ENCODE data around the gene PRR14L. TPM values are rescaled to one million over a fixed set of nuclear protein-coding genes. Genes with fewer than 3 reads are reported as not detected.
A peak's percentile ranks its signal among the peaks of the same experiment; 100 is the strongest.

PRR14L gene
- polyA plus RNA-seq, 1 donor from 2014 or later = 14.3 TPM

DNA sequence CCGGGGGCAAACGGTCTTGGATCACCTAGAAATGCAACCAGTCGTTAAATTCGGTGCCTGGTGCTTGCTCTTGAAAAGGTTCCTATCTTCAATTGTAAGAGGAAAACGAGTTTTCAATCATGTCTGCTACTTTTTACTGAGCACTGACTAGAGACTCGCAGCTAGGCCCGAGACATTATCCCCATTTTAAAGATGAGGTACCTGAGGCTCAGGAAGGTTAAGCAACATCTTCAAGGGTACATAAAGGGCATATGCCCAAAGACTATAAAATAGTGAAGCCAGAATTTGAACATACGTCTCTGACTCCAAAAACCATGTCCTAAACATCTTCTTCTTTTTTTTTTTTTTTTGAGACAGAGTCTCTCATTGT lies 87.3 kb downstream of the PRR14L start:
- Histone ChIP-seq H3K4me2 (ENCODE audit: low read length) (peak overlapping the region; percentile 48), H3K27ac (ENCODE audit: low read length) (no peak overlapping the region), H4K20me1 (ENCODE audit: insufficient read depth) (no peaks in the 10 kb centered on the region)

More for the DNA sequence above, 87.3 kb downstream of the PRR14L start:
- H2AFZ ChIP-seq (ENCODE audit: low read depth, low read length) = peak overlapping the region; percentile 86
- H3K9me3 ChIP-seq (ENCODE audit: low read length) = no peaks in the 10 kb centered on the region
- H3K79me2 ChIP-seq (replicated peaks; ENCODE audit: insufficient read depth, low read length) = peaks cover 38% of the 10 kb centered on the region
- peak overlapping the region; percentile 89 for H3K4me3 ChIP-seq (ENCODE audit: low read length)
- H3K9ac ChIP-seq (ENCODE audit: low read length) = peak overlapping the region; percentile 52
- no peaks in the 10 kb centered on the region for H3K27me3 ChIP-seq (ENCODE audit: insufficient read depth, low read depth, low read length)
- H3K9me2 ChIP-seq (ENCODE audit: insufficient read depth, low read length) = no peaks in the 10 kb centered on the region
- no peak for TF ChIP-seq TAF1 (IDR thresholded peaks at IDR 0.05; ENCODE audit: low read depth)
- no peak for TF ChIP-seq EP300 (conservative IDR thresholded peaks at IDR 0.05; ENCODE audit: poor library complexity, severe bottlenecking)
- no peak for TF ChIP-seq RAD21 (conservative IDR thresholded peaks at IDR 0.05)
- no peak for TF ChIP-seq MXI1 (conservative IDR thresholded peaks at IDR 0.05; ENCODE audit: poor library complexity, severe bottlenecking)
- no peak for TF ChIP-seq EZH2 (IDR thresholded peaks at IDR 0.05; ENCODE audit: borderline replicate concordance, insufficient read depth, low read length, poor library complexity, severe bottlenecking)
- TF ChIP-seq REST (IDR thresholded peaks at IDR 0.05; ENCODE audit: borderline replicate concordance) = no peak
- TF ChIP-seq SMC3 (conservative IDR thresholded peaks at IDR 0.05; ENCODE audit: poor library complexity) = no peak
- TF ChIP-seq CTCF (IDR thresholded peaks at IDR 0.05; ENCODE audit: poor library complexity, severe bottlenecking) = no peak
- TF ChIP-seq POLR2AphosphoS5 (IDR thresholded peaks at IDR 0.05) = no peak
- H3K36me3 ChIP-seq (ENCODE audit: insufficient read depth, low read length) = no peaks in the 10 kb centered on the region
- no peaks in the 10 kb centered on the region for H3F3A ChIP-seq (ENCODE audit: insufficient read depth, low read length, poor library complexity, severe bottlenecking)

All from neural cell (in vitro differentiated cells).